Measurements from ENCODE around the gene SNAPC3. TPM values are rescaled to one million over a fixed set of nuclear protein-coding genes. Genes with fewer than 3 reads are reported as not detected.
"Not testable (repeated sequence)": the region's sequence is repeated elsewhere in the genome, so short reads cannot be mapped to it uniquely, and the experiment has no call there.

SNAPC3 gene
- total RNA-seq, 1 experiment from 2014 or later, result 32.3 TPM

DNA sequence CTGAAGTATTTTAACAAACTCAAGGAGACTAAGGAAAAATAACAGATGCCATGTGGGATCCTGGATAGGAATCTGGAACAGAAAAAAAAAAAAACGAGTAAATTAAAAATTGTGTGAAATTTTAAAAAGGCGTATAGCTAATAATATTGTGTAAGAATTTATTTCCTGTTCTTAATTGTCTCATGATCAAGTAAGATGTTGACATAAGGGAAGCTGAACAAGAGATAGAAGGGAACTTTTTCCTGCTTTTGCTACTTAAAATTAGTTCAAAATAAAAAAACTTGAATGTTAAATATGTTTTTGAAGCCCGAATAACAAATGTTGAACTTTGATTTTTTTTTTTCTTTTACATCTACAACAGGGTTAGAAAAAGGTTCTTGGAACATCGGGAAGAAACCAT is 10.5 kb downstream of the SNAPC3 start:
- H3K36me3 ChIP-seq, result peaks cover 11% of the 10 kb centered on the region
- DNase-seq (ENCODE audit: low read depth in 1 of 2, low spot score in 2 of 2), result no peak
- no peaks in the 10 kb centered on the region for H3K9me3 ChIP-seq (replicated peaks)
- no peaks in the 10 kb centered on the region for H3K4me1 ChIP-seq (replicated peaks)
- no peak overlapping the region for H3K4me3 ChIP-seq
- no peaks in the 10 kb centered on the region for H3K27me3 ChIP-seq (replicated peaks)
- no peak overlapping the region for H3K27ac ChIP-seq

GRCh38 chr9:15433661-15434060 is 11.0 kb downstream of the SNAPC3 start:
- no peak for DNase-seq (ENCODE audit: low read depth in 1 of 2, low spot score in 2 of 2)
- Histone ChIP-seq H3K4me1 (replicated peaks) (no peaks in the 10 kb centered on the region), H3K36me3 (peaks cover 13% of the 10 kb centered on the region), H3K4me3 (no peak overlapping the region), H3K9me3 (replicated peaks) (no peaks in the 10 kb centered on the region), H3K27ac (no peak overlapping the region), H3K27me3 (replicated peaks) (no peaks in the 10 kb centered on the region)

DNA sequence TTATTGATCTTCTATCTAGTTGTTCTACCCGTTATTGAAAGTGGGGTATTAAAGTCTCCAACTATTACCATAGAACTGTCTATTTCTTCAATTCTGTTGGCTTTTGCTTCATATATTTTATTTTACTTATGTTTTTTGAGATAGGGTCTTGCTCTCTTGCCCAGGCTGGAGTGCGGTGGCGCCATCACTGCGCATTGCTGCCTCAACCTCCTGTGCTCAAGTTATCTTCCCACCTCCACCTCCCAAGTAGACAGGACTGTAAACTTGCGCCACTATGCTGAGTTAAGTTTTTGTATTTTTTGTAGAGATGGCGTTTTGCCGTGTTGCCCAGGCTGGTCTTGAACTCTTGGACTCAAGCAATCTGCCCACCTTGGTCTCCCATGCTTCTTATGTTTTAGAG is 16.2 kb downstream of the SNAPC3 start:
- Histone ChIP-seq H3K27me3 (replicated peaks) (no peaks in the 10 kb centered on the region), H3K36me3 (peaks cover 21% of the 10 kb centered on the region), H3K27ac (no peak overlapping the region), H3K9me3 (replicated peaks) (no peaks in the 10 kb centered on the region), H3K4me1 (replicated peaks) (no peaks in the 10 kb centered on the region), H3K4me3 (no peak overlapping the region)
- DNase-seq (ENCODE audit: low read depth in 1 of 2, low spot score in 2 of 2), result no peak

DNA sequence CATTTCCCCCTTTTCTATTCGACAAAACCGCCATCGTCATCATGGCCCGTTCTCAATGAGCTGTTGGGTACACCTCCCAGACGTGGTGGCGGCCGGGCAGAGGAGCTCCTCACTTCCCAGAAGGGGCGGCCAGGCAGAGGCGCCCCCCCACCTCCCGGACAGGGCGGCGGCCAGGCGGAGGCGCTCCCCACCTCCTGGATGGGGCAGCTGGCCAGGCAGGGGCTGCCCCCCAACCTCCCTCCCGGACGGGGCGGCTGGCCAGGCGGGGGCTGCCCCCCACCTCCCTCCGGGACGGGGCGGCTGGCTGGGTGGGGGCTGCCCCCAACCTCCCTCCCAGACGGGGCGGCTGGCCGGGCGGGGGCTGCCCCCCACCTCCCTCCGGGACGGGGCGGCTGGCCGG is 19.2 kb downstream of the SNAPC3 start:
- not testable (repeated sequence) for H3K4me3 ChIP-seq; DNase-seq (ENCODE audit: low read depth in 1 of 2, low spot score in 2 of 2); H3K27me3 ChIP-seq (replicated peaks); H3K27ac ChIP-seq; H3K9me3 ChIP-seq (replicated peaks); H3K4me1 ChIP-seq (replicated peaks)
- peaks cover 33% of the 10 kb centered on the region for H3K36me3 ChIP-seq

DNA sequence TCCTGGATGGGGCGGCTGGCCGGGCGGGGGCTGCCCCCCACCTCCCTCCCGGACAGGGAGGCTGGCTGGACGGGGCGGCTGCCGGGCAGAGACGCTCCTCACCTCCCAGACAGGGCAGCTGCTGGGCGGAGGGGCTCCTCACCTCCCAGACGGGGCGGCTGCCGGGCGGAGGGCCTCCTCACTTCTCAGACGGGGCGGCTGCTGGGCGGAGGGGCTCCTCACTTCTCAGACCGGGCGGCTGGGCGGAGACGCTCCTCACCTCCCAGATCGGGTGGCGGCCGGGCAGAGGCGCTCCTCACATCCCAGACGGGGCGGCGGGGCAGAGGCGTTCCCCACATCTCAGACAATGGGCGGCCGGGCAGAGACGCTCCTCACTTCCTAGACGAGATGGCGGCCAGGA is 19.6 kb downstream of the SNAPC3 start:
- H3K27me3 ChIP-seq (replicated peaks); H3K27ac ChIP-seq; DNase-seq (ENCODE audit: low read depth in 1 of 2, low spot score in 2 of 2); H3K4me1 ChIP-seq (replicated peaks); H3K4me3 ChIP-seq; H3K9me3 ChIP-seq (replicated peaks): not testable (repeated sequence)
- H3K36me3 ChIP-seq, result peaks cover 33% of the 10 kb centered on the region

DNA sequence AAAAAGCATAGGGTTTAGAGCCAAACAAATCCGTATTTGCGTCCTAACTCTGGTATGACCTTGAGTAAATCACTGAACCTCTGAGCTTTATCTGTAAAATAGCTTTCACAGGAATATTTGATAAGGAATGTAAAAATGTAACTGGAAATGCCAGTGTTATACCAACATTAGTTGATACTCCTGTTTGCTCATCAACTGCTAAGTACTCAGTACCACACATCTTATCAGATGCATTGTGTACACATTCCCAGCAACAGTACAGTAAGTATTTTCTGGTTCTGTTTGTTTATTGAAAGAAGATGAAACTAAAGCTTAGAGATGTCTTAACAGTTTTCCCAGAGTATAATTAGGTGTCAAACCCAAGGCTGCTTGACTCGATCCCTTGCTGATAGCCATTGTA is 21.5 kb downstream of the SNAPC3 start:
- Histone ChIP-seq H3K4me3 (no peak overlapping the region), H3K36me3 (peaks cover 32% of the 10 kb centered on the region), H3K27me3 (replicated peaks) (no peaks in the 10 kb centered on the region), H3K27ac (no peak overlapping the region), H3K4me1 (replicated peaks) (no peaks in the 10 kb centered on the region), H3K9me3 (replicated peaks) (no peaks in the 10 kb centered on the region)
- no peak for DNase-seq (ENCODE audit: low read depth in 1 of 2, low spot score in 2 of 2)

DNA sequence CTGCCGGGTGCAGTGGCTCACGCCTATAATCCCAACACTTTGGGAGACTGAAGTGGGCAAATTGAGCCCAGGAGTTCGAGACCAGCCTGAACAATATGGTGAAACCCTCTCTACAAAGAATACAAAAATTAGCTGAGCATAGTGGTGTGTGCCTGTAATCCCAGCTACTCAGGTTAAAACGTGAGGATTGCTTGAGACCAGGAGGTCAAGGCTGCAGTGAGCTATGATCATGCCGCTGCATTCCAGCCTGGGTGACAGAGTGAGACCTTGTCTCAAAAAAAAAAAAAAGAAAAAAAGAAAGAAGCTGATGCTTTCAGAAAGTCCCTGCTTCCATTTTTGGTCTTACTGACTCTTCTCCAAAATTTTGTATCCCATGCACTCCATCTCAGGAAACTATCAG is 31.3 kb downstream of the SNAPC3 start:
- no peak overlapping the region for H3K27ac ChIP-seq
- no peak overlapping the region for H3K4me3 ChIP-seq
- no peaks in the 10 kb centered on the region for H3K9me3 ChIP-seq (replicated peaks)
- DNase-seq (ENCODE audit: low read depth in 1 of 2, low spot score in 2 of 2), result no peak
- H3K36me3 ChIP-seq, result peaks cover 13% of the 10 kb centered on the region
- H3K27me3 ChIP-seq (replicated peaks), result no peaks in the 10 kb centered on the region
- H3K4me1 ChIP-seq (replicated peaks), result no peaks in the 10 kb centered on the region

- no peaks in the 10 kb centered on the region for H3K27me3 ChIP-seq (replicated peaks)
- peaks cover 33% of the 10 kb centered on the region for H3K36me3 ChIP-seq
- H3K4me3 ChIP-seq, result no peak overlapping the region
- no peaks in the 10 kb centered on the region for H3K9me3 ChIP-seq (replicated peaks)
- no peak overlapping the region for H3K27ac ChIP-seq
- no peaks in the 10 kb centered on the region for H3K4me1 ChIP-seq (replicated peaks)
- DNase-seq (ENCODE audit: low read depth in 1 of 2, low spot score in 2 of 2), result no peak
Observed at GRCh38 chr9:15461056-15461455, 38.4 kb downstream of the SNAPC3 start.

GRCh38 chr9:15461601-15462000 is 38.9 kb downstream of the SNAPC3 start:
- no peak overlapping the region for H3K27ac ChIP-seq
- H3K4me3 ChIP-seq, result no peak overlapping the region
- peaks cover 36% of the 10 kb centered on the region for H3K36me3 ChIP-seq
- H3K9me3 ChIP-seq (replicated peaks), result no peaks in the 10 kb centered on the region
- H3K4me1 ChIP-seq (replicated peaks), result no peaks in the 10 kb centered on the region
- no peaks in the 10 kb centered on the region for H3K27me3 ChIP-seq (replicated peaks)
- DNase-seq (ENCODE audit: low read depth in 1 of 2, low spot score in 2 of 2), result no peak

- H3K4me3 ChIP-seq, result no peak overlapping the region
- no peak overlapping the region for H3K27ac ChIP-seq
- no peak for DNase-seq (ENCODE audit: low read depth in 1 of 2, low spot score in 2 of 2)
- no peaks in the 10 kb centered on the region for H3K27me3 ChIP-seq (replicated peaks)
- no peaks in the 10 kb centered on the region for H3K9me3 ChIP-seq (replicated peaks)
- no peaks in the 10 kb centered on the region for H3K4me1 ChIP-seq (replicated peaks)
- peaks cover 32% of the 10 kb centered on the region for H3K36me3 ChIP-seq
Observed at GRCh38 chr9:15468145-15468544, 45.5 kb downstream of the SNAPC3 start.

DNA sequence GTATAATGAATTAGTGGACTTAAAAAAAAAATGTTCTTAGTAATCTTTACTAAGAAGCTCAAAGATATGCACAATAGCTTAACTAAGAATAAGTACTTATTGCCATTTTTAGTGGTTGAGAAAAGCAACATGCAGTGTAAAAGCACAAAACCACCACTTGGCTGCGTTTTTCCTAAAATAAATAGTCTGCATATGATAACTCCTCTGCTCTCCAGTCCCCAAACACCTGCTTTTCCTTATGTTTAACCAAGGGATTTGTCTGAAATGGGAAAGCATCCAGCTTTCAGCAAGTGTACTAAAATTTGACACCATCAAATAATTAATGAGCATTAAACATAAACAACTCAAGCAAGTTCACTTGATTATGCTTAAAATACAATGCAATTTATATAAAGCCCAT is 46.7 kb downstream of the SNAPC3 start:
- H3K9me3 ChIP-seq (replicated peaks), result no peaks in the 10 kb centered on the region
- no peak overlapping the region for H3K4me3 ChIP-seq
- no peak overlapping the region for H3K27ac ChIP-seq
- no peak for DNase-seq (ENCODE audit: low read depth in 1 of 2, low spot score in 2 of 2)
- no peaks in the 10 kb centered on the region for H3K27me3 ChIP-seq (replicated peaks)
- H3K36me3 ChIP-seq, result peaks cover 28% of the 10 kb centered on the region
- no peaks in the 10 kb centered on the region for H3K4me1 ChIP-seq (replicated peaks)

DNA sequence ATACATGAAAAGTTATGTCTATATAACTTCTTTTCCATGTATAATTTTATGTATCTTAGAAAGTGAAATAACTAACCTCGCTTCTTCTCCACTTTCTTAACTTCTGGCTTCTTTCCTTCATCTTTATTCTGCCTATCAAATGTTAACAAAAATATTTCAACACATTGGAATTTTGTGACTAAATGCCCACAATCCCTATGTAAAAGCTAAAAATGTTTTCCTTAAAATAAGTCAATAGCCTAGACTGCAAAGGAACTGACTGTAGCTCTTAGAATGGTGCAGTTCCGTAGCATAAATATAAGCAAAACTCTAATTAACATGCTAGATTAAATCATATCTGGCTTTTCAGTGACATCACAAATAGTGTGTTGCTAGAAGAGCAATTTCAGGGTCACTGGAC is 47.2 kb downstream of the SNAPC3 start:
- Histone ChIP-seq H3K9me3 (replicated peaks) (no peaks in the 10 kb centered on the region), H3K27me3 (replicated peaks) (no peaks in the 10 kb centered on the region), H3K4me1 (replicated peaks) (no peaks in the 10 kb centered on the region), H3K27ac (no peak overlapping the region), H3K4me3 (no peak overlapping the region), H3K36me3 (peaks cover 25% of the 10 kb centered on the region)
- no peak for DNase-seq (ENCODE audit: low read depth in 1 of 2, low spot score in 2 of 2)

DNA sequence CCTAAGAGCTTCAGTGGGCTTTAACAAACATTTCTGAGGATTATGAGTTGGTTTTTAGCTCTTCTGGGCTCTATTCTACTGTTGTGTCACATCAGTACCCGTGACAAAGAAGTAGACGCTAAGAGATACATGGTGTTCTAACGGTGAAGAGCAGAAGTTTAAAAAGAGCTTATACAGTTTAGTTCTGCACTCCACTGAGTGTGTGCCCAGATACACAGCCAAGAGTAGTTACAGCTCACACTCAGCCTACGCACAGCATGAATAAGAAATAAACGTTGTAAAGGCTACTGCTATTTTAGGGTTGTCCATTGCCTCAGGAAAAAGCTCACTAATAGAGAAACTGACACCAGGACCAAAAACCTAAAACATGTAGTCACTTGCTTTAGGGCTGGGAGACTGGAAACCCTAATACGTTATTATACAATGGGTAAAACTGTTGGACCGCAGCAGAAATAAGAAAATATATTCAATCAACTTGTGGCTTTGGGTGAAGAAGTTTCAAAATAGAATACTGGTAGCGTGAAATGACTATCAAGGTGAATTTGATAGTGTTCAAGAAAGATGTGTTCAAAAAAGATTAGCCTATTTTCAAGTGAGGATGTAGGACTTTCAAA is 53.4 kb downstream of the SNAPC3 start:
- no peaks in the 10 kb centered on the region for H3K27me3 ChIP-seq (replicated peaks)
- peaks cover 7% of the 10 kb centered on the region; the same call in 1 of the 2 replicates for H3K36me3 ChIP-seq
- H3K4me1 ChIP-seq (replicated peaks), result no peaks in the 10 kb centered on the region

GRCh38 chr9:15480028-15480427 is 57.4 kb downstream of the SNAPC3 start:
- Histone ChIP-seq H3K9me3 (replicated peaks) (no peaks in the 10 kb centered on the region), H3K4me1 (replicated peaks) (no peaks in the 10 kb centered on the region), H3K27me3 (replicated peaks) (no peaks in the 10 kb centered on the region), H3K4me3 (no peak overlapping the region), H3K36me3 (no peaks in the 10 kb centered on the region; the same call in 1 of the 2 replicates), H3K27ac (no peak overlapping the region)
- DNase-seq (ENCODE audit: low read depth in 1 of 2, low spot score in 2 of 2), result no peak

More for the DNA sequence above, 53.4 kb downstream of the SNAPC3 start:
- Histone ChIP-seq H3K27ac (no peak overlapping the region), H3K4me3 (no peak overlapping the region), H3K9me3 (replicated peaks) (no peaks in the 10 kb centered on the region)
- no peak for DNase-seq (ENCODE audit: low read depth in 1 of 2, low spot score in 2 of 2)

DNA sequence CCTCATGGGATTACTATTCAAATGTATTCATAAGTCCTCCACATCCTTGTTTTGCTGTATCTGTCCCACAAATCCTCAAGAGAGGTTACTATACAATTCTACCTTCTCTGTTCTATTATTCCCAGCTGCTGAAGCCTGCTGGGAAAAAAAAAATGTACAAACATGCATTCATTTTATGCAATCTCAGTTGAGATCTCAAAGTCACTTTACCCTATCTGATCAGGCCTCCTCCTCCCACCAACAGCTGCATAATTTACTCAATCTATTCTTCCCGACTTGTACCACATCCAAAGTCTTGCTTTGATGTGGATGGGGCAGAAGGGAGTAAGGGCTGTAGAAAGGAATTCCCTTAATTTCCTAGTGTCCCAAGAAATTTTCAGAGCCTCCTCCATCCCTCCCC is 59.5 kb downstream of the SNAPC3 start:
- H3K27ac ChIP-seq, result no peak overlapping the region
- peaks cover 11% of the 10 kb centered on the region for H3K36me3 ChIP-seq

More for the DNA sequence above, 59.5 kb downstream of the SNAPC3 start:
- Histone ChIP-seq H3K9me3 (replicated peaks) (no peaks in the 10 kb centered on the region), H3K4me1 (replicated peaks) (no peaks in the 10 kb centered on the region), H3K27me3 (replicated peaks) (no peaks in the 10 kb centered on the region), H3K4me3 (no peak overlapping the region)
- DNase-seq (ENCODE audit: low read depth in 1 of 2, low spot score in 2 of 2), result no peak
